GM10248 (cell line): ENCODE measurements around the gene RASA3.

Experiments used
- CTCF ChIA-PET: fragments of 300-600 bp; sonication (Branson Sonifier 250); formaldehyde crosslinking; extraction: SDS; loops from one replicate; lab custom pipeline; 2021; ENCODE audit warnings: antibody characterized with exemption; lab: Yijun Ruan, JAX
- POLR2A ChIA-PET: fragments of 350-650 bp; sonication (Branson Sonifier 250); formaldehyde crosslinking; extraction: SDS; loops from one replicate; lab custom pipeline; 2020; ENCODE audit warnings: antibody characterized with exemption; lab: Yijun Ruan, JAX
- DNase-seq: peaks from one replicate; pipeline ENCODE4 v3.0.0; 2012; ENCODE audit errors: extremely low spot score
- CTCF ChIP-seq: IDR thresholded peaks from 2 replicates; pipeline ENCODE4 v1.5.1; 2012; ENCODE audit warnings: mild to moderate bottlenecking, low read depth; ENCODE audit errors: extremely low read depth, missing control alignments, control extremely low read depth

Gene RASA3

GRCh38 chr13:114019367-114019766 lies 113.1 kb downstream of the RASA3 start:
- TF ChIP-seq CTCF: no peak
- no peak for DNase-seq
- ChIA-PET CTCF (no interaction called here), POLR2A (no interaction called here)

- ChIA-PET POLR2A (no interaction called here), CTCF (no interaction called here)
- no peak for DNase-seq
- TF ChIP-seq CTCF: no peak
These were observed 113.9 kb downstream of the RASA3 start for GRCh38 chr13:114018461-114019055.

GRCh38 chr13:114017966-114018365 lies 114.5 kb downstream of the RASA3 start:
- POLR2A ChIA-PET: no interaction called here
- DNase-seq: no peak
- no peak for TF ChIP-seq CTCF
- CTCF ChIA-PET: no interaction called here

- POLR2A ChIA-PET: no interaction called here
- TF ChIP-seq CTCF: no peak
These were observed 115.3 kb downstream of the RASA3 start for GRCh38 chr13:114017028-114017630.

GRCh38 chr13:114016321-114017027 lies 115.9 kb downstream of the RASA3 start:
- no peak for DNase-seq
- no peak for TF ChIP-seq CTCF
- ChIA-PET POLR2A (no interaction called here), CTCF (interaction anchor here (1.2 kb wide), 1 partner anchor 14 kb away, joined by 3 read pairs; no protein-coding TSS in a partner anchor)

More at GRCh38 chr13:114017028-114017630, 115.3 kb downstream of the RASA3 start:
- DNase-seq: no peak
- CTCF ChIA-PET: no interaction called here

- no peak for DNase-seq
- TF ChIP-seq CTCF: no peak
- CTCF ChIA-PET: interaction anchor here (1.2 kb wide), 1 partner anchor 13 kb away, joined by 3 read pairs; no protein-coding TSS in a partner anchor
- POLR2A ChIA-PET: no interaction called here
These were observed 116.5 kb downstream of the RASA3 start for GRCh38 chr13:114015969-114016295.
